GM18858 (cell line): ENCODE results near the gene MLST8.

ENCODE experiments used
- ATAC-seq: cut with Tn5 transposase; IDR thresholded peaks from one replicate; pipeline ENCODE4 v1.9.1; 2021; ENCODE audit not compliant: unreplicated experiment

The MLST8 gene, protein sequence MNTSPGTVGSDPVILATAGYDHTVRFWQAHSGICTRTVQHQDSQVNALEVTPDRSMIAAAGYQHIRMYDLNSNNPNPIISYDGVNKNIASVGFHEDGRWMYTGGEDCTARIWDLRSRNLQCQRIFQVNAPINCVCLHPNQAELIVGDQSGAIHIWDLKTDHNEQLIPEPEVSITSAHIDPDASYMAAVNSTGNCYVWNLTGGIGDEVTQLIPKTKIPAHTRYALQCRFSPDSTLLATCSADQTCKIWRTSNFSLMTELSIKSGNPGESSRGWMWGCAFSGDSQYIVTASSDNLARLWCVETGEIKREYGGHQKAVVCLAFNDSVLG

DNA sequence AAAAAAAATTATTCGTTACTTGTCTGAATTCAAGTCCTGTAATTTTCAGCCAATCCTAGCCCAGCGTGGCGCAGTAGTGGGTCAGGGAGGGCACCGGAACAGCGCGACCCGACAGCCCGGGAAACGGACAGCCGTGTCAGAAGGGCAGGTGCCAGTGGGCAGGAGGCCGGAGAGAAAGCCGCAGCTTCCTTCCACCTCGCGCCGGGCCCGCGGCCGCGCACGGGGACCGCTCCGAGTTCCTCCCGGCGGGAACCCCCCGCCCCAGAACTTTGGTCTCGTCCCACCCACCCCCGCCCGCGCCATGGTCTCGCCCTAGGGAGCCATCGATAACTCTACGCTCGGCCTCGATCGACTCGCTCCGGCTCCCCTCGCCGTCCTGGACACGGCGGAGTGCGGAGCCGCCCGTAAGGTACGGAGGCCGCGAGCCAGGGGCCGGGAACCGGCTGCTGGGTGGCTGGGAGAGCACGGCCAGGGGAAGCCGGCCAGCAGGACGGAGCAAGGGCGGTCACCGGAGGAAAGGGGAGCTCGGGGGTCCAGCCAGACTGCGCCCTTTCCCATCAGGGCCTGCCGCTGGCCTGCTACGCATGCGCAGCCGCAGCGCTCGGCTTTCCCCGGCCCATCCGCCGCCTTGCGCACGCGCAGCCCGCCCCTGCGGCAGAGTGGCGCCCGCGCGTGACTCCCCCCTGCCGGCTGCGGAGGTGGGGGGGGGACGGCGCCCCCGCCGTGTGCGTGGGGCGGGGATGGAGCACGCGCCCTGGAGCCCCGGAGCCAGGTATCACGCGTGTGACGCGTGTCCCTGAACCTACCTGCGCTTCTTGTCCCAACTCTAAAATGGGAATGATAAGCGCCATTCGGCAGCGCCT lies at the start of gene MLST8:
Gene MLST8, plus strand, starts transcription at position 351 of the 863 bp plus-strand sequence. CDS start 632 bp downstream, outside the sequence.
- peak; percentile 63 for ATAC-seq

DNA sequence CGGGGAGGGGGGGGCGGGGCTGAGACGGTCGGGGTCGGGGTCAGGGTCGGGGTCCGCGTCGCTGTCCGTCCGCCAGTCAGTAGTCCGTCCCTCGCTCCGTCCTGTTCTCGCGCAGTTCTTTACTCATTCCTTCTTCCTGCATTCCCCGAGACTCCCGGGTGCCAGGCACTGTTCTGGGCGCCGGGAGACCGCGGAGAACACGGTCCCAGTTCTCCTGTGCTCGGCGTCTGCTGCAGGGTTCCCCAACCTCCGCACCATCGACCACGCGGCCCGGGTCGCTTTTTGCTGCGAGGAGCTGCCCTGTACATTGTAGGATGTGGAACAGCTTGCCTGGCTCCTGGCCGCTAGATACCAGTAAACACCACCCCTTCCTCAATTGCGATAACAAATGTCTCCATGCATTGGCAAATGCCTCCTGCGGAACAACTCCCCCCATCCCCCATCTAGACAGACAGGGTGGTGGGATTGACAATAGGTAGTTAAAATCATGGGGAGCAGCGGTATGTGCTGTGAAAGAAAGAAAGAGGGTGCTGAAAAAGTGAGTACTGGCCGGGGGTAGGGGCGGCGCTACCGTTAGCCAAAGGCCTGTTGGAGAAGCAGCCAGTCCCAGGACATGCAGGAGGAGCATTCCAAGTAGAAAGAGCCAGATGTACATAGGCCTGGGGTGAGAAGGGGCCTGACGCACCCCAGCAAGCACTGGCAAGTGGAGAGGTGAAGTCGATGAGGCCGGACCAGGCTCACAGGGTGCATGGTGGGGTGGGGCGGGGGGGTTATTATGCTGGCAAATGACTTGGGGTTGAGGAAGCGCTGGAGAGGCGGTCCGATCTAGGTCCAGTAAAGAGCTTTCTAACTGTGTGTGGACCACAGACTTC lies 49.0 kb upstream of the MLST8 start:
- no peak for ATAC-seq

DNA sequence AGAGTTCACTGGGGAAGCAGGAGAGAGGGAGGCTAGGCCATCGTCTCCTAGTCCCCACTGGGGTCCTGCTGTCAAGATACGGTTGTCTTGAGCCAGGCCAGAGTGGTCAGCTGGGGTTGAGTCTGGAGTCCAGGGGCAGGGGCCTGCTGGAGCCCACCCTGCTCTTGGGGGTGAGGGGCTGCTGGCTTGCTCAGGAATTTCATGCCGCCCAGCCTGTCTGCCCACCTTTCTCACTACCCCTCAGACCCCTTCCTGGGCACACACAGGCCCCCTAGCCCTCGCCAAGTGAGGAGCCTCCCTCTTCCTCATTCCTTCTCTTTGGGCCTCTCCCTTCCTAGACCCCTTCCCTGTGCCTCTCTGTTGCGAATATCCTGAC lies 48.4 kb upstream of the MLST8 start:
- no peak for ATAC-seq

DNA sequence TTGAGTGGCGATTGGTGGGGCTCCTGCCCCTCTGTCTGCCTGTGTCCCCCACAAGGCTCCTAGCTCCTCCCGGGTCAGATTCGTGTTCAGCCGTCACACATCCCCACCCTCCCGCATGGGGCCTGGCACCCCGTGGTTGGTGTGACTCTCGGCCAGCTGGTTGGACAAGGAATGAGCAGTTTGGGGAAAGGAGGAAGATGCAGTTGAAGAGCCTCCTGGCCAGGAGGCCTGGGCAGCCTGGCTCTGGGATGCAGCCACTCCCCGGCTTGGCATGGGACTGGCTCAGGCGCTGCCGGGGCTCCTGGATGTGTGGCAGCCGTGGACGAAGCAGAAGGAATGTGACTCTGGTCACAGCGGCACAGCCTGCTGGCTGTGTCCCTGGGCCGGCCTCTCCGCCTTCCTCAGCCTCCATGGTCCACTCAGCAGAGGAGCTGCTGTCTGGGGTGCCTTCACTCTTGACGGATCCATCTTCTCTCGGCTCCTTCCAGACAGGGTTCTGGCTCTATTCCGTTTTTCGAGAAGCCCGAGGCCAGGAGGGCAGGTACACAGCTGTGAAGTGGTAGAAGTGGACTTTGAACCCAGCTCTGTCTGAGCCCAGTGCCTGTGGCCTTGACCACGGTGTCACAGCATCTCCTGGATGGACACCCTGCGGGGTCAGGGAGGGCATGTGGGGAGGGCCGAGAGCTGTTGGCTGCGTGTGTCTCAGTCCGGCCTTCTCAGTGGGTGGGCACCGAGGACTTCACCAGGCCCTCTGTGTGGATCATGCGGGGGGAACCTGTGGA lies 47.6 kb upstream of the MLST8 start:
- ATAC-seq = no peak

DNA sequence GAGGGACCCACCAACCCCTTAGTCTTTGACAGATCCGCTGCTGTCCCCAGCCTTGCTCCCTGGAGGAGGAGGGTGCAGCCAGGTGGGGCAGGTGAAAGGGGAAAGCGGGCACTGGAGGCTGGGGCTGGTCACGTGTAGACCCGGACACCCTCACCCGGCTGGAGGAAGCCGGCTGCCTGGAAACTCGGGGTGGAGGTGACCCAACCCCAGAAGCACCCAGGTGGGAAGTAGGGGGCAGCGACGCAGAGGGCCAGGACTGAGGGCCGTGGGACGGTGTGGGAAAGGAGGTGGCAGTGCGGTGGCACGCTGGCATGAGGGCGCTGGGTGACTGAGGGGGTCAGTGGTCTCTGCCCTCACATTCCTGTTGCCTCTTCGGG lies 47.0 kb upstream of the MLST8 start:
- ATAC-seq = no peak

DNA sequence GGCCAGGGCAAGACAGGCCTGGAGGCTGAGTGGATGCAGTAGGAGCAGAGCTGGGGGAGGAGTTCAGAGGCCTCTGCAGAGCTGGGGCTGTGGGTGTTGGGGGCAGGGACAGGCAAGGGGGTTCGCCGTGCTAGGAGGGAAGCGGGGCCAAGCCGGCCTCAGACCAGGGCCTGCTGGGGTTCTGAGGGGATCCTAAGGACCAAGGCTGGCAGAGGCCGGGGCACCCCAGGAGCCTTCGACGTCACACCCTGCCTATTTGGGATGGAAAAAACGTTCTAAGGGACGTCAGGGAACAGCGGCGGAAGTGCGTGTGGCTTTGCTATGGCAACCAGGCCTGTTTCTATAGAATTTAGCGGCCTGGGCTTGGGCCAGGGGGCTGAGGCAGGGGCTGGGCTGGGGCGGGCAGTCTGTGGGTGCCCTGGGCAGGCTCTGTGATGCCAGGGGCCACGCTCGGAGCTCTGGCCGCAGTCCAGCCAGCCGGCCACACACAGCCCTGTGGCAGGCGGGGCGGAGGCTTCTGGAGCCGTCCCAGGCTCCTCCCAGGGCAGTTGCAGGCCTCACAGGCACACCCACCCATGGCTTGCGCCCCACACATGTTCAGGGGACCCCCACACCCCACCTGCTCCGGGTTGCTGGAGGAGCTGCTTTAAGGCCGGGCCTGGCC lies 45.9 kb upstream of the MLST8 start:
- no peak for ATAC-seq

DNA sequence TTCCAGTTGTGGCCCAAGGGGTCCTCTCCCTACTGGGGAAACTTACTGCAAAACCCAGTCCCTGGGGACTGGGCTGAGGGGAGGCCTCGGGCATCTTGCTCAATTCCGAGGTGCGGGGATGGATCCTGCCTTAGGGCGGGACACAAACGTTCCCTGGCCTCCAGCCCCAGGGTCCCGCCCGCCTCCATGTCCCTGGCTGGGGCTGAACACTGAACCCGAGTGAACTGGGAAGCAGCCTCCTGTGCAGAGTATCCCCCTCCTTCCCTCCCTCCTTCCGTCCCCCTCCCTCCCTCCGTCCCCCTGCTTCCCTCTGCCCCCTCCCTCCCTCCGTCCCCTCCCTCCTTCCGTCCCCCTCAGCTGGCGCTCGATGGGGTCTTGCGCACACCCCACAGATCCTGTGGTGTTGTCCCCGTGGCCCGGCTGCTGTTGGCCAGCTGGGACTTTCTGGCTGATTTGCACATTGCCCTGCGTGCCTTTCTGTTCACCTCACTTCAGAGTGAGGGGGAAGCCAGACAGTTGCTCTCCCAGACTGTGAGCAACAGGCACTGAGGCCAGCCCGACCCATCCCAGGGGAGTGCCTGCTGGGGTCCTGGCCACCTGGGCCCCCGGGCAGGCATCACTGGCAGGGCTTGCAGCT lies 44.2 kb upstream of the MLST8 start:
- ATAC-seq = no peak

DNA sequence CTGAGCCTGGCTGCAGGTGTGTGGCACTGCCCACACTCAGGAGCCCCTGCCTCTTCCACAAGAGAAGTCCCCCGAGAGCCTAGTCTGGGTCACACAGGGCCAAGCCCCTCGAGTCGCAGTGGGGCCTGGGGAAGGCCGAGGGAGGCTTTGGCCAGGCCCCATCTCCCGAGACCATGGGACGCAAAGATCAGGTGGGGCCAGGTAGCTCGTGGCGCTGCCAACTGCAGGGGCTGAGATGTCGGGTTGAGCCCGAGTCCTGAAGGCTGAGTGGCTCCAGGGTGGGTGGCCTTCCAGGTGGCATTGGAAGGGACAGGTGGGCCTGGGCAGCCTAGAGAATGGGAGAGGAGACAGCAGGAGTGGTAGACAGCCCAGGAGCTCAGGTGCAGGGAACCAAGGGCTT lies 43.3 kb upstream of the MLST8 start:
- no peak for ATAC-seq

DNA sequence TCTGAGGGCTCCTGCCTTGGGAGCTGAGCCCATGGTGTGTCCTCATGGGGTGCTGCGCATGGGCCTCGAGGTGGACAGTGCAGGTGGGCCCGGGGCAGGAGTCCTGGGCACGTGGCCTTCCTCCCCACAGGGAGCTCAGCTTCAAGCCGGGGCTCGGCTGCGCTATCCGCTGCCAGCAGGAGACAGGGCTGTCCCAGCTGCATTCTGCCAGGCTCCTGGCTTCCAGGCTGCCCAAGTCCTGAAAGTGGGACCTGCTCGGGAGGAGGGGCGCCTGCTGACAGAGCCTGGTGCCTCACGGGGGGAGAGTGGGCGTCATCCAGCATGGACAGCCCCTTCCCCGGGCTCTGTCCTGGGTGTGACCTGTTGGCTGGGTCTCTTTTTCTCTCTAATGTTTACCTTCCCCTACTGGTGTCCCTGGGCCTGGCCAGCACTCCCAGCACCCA lies 42.6 kb upstream of the MLST8 start:
- no peak for ATAC-seq

DNA sequence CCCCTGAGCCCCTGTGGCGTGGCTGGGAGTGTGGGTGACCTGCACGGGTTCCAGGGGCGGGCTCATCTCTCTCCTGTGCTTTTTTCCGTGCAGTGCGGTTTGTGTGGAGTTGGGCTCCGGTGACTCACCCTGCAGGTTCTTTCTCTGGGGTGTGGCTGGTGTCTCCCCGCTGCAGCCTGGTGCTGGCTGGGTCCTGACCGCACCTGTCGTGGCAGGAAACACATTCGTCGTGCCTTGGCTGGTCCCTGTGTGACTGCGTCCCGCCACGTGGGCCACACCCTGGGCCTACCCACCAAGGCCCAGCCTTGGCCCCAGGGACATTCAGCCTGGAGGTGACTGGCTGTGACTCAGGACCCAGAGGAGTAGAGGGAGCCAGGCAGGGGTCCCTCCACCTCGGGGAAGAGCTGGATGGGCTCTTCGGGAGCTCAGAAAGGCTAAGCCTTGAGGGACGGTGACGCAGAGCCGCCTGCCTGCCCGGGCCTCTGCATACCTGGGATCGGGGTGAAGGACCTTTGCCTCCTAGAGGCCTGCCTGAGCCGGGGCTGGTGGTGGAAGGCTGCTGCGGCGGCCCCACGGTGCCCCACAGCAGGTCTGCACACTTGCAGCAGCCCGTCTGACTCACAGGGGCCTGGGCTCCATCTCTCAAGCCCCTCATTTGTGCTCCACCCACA lies 41.9 kb upstream of the MLST8 start:
- ATAC-seq = no peak

DNA sequence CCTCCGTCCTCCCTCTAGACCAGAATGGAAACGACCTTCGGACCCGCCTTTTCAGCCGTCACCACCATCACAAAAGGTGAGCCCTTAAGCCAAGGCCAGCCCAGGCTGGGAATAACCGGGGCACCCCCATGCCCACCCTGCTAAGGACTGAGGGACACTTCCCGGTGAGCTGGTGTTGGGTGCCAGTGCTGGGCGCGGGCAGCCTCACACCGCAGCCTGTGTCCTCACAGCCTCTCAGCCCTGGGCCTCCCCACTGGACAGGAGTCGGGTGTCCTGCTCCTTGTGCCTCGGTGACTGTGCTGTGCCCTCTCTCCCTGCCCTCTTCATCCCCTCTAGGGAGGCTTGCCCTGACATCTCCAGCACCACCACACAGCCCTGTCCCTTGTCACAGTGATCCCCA lies 39.4 kb upstream of the MLST8 start:
- ATAC-seq = no peak

DNA sequence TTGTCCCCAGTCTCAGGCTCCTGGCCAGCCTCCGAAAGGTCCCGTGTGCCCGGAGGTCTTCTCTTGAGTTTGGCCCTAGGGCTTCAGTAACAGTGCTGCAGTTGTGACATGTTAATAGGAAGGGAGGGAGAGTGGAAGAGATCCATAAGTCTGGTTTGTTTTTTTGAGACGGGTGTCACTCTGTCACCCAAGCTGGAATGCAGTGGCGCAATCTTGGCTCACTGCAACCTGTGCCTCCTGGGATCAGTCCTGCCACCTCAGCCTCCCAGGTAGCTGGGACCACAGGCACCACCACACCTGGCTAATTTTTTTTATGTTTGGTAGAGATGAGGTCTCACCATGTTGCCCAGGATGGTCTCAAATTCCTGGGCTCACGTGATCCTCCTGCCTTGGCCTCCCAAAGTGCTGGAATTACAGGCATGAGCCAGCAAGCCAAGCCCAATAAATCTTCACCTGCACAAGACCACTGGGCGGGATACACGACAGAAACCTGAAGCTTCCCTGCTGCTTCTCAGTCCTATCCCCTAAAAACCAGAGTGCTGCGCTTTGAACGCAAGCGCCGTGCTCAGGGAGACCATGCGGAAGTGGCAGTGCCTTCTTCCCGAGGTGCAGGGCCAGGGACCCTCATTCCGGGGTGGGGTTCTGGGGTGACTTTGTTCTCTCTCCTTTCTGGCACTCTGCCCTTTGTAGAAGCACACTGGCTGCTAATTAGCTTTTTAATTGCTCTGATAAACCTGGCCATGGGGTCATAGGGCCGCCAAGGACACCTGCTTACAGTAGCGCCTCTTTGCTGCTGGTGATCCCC lies 38.8 kb upstream of the MLST8 start:
- no peak for ATAC-seq

DNA sequence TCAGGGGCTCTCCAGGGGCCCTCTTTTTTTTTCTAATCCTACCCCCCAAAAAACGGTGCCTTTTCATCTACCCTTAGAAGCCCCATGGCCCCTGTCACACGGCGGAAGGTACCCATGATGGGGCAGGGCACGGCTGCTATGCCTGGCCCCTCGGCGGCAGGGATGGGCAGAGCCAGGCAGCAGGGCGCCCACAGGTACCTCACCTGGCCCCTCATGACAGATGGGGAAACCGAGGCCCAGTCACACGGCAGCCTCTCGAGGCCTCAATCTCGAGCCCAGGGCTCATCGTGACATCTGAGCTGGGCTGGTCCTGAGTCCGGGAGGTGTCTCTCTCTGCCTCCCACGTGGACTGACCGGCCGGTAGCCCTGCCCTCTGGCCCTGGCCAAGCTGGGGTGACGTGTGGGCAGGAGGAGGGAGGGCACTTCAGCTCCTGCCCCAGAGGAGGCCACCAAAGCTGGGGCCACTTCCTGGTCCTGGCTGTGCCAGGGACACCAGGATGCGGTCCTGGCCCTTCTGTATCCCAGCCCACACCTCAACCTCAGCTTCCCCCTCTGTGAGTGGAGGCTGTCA lies 38.1 kb upstream of the MLST8 start:
- ATAC-seq = no peak

DNA sequence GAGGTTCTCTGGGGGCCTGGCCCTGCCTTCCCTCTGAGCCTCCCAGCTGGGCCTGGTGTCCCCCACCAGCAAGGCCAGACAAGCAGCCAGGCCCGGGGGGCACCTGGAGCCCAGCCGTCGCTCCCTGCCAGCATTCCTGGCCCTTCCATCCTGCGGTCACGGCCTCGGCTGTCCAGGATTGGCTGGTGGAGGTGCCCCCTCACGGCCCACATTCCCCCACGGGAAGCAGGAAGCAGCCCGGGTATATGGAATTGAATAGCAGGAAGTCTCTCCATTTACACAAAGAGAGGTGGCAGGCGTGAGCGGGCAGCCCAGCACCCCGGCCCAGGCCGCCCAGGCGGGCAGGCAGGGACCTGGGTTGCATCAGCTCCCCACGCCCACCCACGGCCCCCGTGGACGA lies 35.2 kb upstream of the MLST8 start:
- no peak for ATAC-seq

DNA sequence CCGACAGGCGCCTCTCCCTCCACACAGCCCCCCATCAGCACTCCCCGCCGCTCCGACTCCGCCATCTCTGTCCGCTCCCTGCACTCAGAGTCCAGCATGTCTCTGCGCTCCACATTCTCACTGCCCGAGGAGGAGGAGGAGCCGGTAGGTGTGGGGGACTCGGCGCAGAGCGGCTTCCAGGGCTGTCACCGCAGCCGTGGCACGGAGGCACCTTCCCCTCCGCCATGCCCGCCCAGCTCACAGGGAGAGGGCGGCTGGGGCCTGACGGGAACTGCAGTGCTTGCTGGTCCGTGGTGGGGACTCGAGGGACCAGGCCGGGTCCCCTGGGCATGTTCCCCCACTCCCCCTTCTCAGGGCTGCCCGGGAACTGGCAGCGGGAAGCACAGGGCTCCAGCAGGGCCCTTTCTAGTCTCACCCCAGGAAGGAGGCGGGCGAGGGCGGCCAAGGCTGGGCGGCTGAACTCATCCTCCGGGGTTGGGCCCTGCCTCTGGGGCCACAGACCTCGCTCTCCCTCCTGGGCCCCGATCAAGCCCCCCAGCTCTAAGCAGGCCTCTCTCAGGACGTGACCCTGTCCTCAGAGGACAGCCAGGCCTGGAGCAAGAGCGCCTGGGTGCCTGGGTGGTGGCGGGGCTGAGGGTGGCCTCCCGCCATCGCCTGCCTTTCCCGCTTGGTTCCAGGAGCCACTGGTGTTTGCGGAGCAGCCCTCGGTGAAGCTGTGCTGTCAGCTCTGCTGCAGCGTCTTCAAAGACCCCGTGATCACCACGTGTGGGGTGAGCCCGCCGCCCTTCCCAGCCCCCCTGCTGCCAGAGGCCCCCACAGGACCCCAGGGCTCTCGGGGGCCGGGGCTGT lies 34.4 kb upstream of the MLST8 start:
- no peak for ATAC-seq

DNA sequence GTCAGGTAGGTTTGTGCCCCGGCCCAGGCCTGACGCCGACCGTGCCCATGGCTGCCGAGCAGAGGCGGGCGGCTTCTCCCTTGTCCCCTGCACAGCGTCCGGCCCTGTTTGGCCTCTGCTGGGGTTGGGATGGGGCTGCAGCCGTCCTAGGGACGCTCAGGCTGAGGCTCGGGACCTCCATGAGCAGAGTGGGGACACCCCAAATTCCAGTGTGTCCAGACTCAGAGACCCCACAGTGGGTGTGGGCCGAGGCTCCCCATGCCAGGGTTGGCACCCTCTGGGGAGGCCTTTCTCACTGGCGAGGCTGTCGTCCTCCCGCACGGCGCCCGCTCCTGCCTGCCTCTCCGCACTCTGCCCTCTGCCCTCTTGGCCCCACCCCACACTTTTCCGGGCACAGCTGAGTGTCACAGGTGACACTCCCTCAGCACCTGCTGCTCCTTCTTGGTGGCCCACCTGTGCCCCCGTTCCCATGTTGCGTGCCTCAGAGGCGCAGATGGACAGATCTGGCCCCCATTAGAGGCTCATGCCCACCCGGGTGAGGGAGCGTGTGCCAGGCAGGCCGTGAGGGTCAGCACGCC lies 33.6 kb upstream of the MLST8 start:
- ATAC-seq = no peak
